Eye (tissue), 1 donor: ENCODE results near the gene EIF3B.
A peak's percentile ranks its signal among the peaks of the same experiment; 100 is the strongest.
"Not testable (repeated sequence)": the region's sequence is repeated elsewhere in the genome, so short reads cannot be mapped to it uniquely, and the experiment has no call there.

Source experiments
- DNase-seq: peaks from one replicate; pipeline ENCODE4 v3.0.0-alpha.2; 2015

EIF3B gene

GRCh38 chr7:2403718-2404648 lies 49.4 kb downstream of the EIF3B start:
- peak; percentile 70 for DNase-seq

- no peak for DNase-seq
Observed at GRCh38 chr7:2404714-2405119, 50.1 kb downstream of the EIF3B start.

DNA sequence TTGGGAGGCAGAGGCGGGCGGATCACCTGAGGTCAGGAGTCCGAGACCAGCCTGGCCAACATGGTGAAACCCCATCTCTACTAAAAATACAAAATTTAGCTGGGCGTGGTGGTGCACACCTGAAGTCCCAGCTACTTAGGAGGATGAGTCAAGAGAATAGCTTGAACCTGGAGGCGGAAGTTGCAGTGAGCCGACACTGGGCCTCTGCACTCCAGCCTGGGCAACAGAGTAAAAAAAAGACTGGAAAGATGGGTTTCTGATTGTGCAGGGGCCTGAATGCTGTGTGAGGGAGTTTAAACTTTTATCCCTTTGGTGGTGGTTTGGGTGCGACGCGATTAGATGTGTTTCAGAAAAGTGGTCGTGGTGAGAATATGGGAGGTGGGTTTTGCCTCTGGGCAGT lies 50.6 kb downstream of the EIF3B start:
- DNase-seq, result no peak

- DNase-seq, result no peak
Observed at GRCh38 chr7:2405601-2406345, 51.1 kb downstream of the EIF3B start.

DNA sequence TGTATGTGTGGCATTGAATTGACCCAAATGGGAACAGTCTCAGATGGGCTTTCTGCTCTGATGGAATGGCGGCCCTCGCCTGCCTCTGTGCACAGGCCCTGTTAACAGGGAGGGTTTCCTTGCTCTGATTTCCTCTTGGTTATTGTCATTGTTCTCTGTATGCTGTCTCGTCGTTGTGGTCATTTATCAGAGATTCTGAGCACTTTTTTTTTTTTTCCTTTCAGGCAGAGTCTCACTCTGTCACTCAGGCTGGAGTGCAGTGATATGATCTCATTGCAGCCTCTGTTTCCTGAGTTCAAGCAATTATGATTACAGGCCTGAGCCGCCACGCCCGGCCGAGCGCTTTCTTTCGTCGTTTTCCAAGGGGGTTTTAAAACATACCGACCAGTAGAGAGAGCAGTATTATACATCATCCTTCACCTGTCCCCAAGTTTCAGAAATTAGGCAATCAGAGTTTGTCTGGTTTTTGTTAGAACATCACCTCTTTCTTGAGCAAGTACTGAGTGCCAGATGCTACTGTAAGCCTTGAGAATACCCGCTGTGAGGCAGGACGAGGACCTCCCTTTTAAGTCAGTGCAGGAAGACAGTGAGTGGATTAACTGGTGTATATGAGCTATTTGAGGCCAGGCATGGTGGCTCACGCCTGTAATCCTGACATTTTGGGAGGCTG lies 55.3 kb downstream of the EIF3B start:
- DNase-seq, result peak; percentile 9

GRCh38 chr7:2411049-2411448 lies 56.4 kb downstream of the EIF3B start:
- no peak for DNase-seq

DNA sequence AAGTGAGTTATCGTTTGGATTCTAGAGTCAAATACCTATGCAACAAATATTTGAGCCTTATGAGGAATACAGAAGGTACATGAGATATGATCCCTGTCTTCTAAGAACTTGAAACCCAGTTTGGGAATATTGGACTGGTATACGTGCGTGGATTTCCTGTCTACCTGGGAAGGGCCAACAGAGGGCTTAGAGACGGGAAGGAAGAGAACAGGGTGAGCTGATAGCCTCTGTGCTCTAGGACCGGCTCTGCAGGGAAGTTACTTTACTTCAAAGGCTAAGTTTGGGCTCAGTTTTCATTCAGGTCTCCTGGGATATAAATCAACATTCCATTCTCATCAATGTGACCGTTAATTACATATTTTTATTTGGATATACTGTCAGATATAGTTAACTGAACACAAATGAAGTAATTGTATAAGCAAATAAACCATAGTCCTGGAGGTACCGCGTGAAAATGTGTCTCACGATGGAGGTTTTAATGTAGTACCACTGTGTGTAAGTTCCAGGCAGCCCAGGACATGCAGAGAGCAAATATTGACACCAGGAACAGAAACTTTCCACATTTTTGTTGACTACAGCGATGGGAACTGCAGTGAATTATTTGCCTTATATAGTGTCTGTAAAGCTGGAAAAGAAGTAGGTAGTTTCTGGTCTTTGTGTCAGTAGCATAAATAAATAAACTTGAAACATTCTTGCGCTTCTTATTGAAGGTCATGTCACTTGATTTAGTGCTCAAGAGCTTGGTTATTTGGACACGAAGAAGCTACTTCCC lies 57.4 kb downstream of the EIF3B start:
- no peak for DNase-seq

- no peak for DNase-seq
Observed at GRCh38 chr7:2412587-2413201, 58.1 kb downstream of the EIF3B start.

DNA sequence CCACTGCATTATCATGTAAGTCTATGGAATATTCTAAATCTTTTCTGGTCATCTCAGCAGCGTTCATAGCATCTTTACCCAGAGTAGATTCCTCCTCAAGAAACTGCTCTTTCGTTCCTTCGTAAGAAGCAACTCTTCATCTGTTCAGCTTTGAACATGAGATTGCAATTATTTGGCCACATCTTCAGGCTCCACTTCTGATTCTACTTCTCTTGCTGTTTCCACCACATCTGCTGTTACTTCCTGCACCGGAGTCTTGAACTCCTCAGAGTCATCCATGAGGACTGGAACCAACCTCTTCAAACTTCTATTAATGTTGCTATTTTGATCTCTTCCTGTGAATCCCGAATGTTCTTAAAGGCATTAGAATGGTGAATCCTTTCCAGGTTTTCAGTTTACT lies 61.4 kb downstream of the EIF3B start:
- DNase-seq, result no peak

DNA sequence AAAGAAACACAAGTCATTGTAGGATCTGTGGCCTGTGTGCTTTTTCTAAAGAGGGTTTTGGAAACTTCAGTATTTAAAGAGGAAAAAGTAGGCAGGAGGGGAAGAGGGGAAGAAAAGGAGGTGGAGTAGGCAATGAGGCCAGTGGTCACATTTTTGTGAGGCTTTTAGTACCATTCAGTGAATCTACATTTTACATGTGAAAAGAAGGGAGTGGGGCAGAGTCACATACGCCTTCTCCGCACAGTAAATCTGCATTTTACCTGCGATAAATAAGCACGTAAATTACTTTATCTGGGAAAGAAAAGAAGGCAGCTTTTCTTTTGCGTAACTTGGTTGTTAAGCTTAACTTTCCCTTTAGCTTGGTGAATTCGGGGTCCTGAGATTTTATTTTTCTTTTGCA lies 62.0 kb downstream of the EIF3B start:
- DNase-seq, result no peak

DNA sequence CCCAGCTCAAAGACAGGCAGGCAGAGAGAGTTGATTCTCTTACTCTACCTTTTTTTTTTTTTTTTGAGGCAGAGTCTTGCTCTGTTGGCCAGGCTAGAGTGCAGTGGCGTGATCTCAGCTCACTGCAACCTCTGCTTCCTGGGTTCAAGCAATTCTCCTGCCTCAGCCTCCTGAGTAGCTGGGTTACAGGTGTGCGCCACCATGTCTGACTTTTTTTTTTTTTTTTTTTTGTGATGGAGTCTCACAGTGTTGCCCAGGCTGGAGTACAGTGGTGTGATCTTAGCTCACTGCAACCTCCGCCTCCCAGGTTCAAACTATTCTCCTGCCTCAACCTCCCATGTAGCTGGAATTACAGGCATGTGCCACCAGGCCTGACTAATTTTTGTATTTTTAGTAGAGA lies 62.6 kb downstream of the EIF3B start:
- DNase-seq, result not testable (repeated sequence)

- DNase-seq, result no peak
Observed at GRCh38 chr7:2417981-2418481, 63.4 kb downstream of the EIF3B start.

DNA sequence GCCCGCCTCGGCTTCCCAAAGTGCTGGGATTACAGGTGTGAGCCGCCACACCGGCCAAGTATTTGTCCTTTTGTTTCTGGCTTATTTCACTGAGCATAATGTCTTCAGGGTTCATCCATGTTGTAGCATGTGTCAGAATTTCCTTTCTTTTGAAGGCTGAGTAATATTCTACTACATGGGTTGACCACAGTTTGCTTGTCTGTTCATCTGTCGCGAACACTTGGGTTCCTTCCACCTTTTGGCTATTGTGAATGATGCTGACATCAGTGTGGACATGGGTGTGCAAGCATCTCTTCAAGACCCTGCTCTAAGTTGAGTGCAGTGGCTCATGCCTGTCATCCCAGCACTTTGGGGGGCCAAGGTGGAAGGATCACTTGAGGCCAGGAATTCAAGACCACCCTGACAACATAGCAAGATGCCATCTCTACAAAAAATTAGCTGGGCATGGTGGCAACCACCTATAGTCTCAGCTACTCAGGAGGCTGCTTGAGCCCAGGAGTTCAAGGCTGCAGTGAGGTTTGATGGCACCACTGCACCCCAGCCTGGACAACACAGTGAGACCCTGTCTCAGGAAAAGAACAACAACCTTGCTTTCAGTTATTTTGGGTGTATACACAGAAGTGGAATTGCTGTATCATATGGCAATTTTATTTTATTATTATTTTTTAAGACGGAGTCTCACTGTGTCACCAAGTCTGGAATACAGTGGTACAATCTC lies 65.7 kb downstream of the EIF3B start:
- no peak for DNase-seq

DNA sequence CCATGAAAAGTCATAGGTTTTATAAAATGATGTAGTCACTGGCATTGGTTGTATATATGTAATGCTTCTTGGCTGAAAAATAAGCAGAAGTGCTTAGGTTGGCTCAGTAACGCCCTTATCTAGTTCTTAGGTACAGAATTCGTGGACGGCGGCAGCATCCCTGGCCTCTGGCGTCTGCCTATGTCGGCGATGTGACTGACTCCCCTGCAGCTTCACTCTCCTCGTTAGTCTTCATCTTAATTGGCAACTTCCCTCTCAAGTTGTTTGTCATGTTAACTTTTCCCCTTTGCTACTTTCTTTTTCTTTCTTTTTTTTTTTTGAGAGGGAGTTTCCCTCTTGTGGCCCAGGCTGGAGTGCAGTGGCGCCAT lies 67.3 kb downstream of the EIF3B start:
- DNase-seq, result no peak

GRCh38 chr7:2425749-2426148 lies 71.1 kb downstream of the EIF3B start:
- no peak for DNase-seq
